ENCODE data around the gene TIAM2.

Gene TIAM2

GRCh38 chr6:155033021-155033791 is 38.1 kb downstream of the TIAM2 start:
- DNase-seq (ENCODE audit: low read depth): peak; percentile 24

GRCh38 chr6:155036907-155037306 is 41.8 kb downstream of the TIAM2 start:
- DNase-seq (ENCODE audit: low read depth): no peak
- TF ChIP-seq CTCF (conservative IDR thresholded peaks at IDR 0.05; ENCODE audit: low read length): no peak
- no peak overlapping the region for H3K4me3 ChIP-seq (ENCODE audit: low read length)

More at GRCh38 chr6:155033021-155033791, 38.1 kb downstream of the TIAM2 start:
- TF ChIP-seq CTCF (conservative IDR thresholded peaks at IDR 0.05; ENCODE audit: low read length): no peak
- no peak overlapping the region for H3K4me3 ChIP-seq (ENCODE audit: low read length)

- H3K4me3 ChIP-seq (ENCODE audit: low read length): no peak overlapping the region
- no peak for DNase-seq (ENCODE audit: low read depth)
- no peak for TF ChIP-seq CTCF (conservative IDR thresholded peaks at IDR 0.05; ENCODE audit: low read length)
Measured at GRCh38 chr6:155038104-155038503, 43.0 kb downstream of the TIAM2 start.

GRCh38 chr6:155038527-155038926 is 43.4 kb downstream of the TIAM2 start:
- H3K4me3 ChIP-seq (ENCODE audit: low read length): no peak overlapping the region
- DNase-seq (ENCODE audit: low read depth): no peak
- no peak for TF ChIP-seq CTCF (conservative IDR thresholded peaks at IDR 0.05; ENCODE audit: low read length)

- no peak for DNase-seq (ENCODE audit: low read depth)
- H3K4me3 ChIP-seq (ENCODE audit: low read length): no peak overlapping the region
- TF ChIP-seq CTCF (conservative IDR thresholded peaks at IDR 0.05; ENCODE audit: low read length): no peak
Measured at GRCh38 chr6:155039618-155040017, 44.5 kb downstream of the TIAM2 start.

- no peak for DNase-seq (ENCODE audit: low read depth)
- no peak for TF ChIP-seq CTCF (conservative IDR thresholded peaks at IDR 0.05; ENCODE audit: low read length)
Measured at GRCh38 chr6:155040154-155040553, 45.0 kb downstream of the TIAM2 start.

GRCh38 chr6:155040901-155041650 is 46.0 kb downstream of the TIAM2 start:
- no peak for DNase-seq (ENCODE audit: low read depth)
- no peak for TF ChIP-seq CTCF (conservative IDR thresholded peaks at IDR 0.05; ENCODE audit: low read length)
- H3K4me3 ChIP-seq (ENCODE audit: low read length): no peak overlapping the region

More at GRCh38 chr6:155040154-155040553, 45.0 kb downstream of the TIAM2 start:
- no peak overlapping the region for H3K4me3 ChIP-seq (ENCODE audit: low read length)
